Activated T-cell treated with anti-CD3 and anti-CD28 coated beads, Interleukin-2, amount 50 U/mL, for 72 hours (primary cell): ENCODE results near the gene PCCA. TPM values are rescaled to one million over a fixed set of nuclear protein-coding genes. Genes with fewer than 3 reads are reported as not detected.
"Not testable (repeated sequence)": the region's sequence is repeated elsewhere in the genome, so short reads cannot be mapped to it uniquely, and the experiment has no call there.

Source experiments
- ATAC-seq, 2 donors: fragments of 150-1000 bp; cut with Tn5 transposase; replicated peaks in 1 of 2; 2 replicates each; pipeline ENCODE4 v1.10.0; 2021; ENCODE audit warnings: moderate library complexity in 2 of 2, mild to moderate bottlenecking in 1 of 2
- DNase-seq, 2 donors: peaks; one replicate each; pipeline ENCODE4 v3.0.0; 2021 to 2022; ENCODE audit warnings: mixed read lengths in 1 of 2
- H3K27ac Mint-ChIP-seq: one replicate; pipeline ENCODE4 v1.8.0; 2022; ENCODE audit warnings: mild to moderate bottlenecking, moderate library complexity, mixed read lengths
- H3K27me3 Mint-ChIP-seq: one replicate; pipeline ENCODE4 v1.8.0; 2022; ENCODE audit warnings: low read depth, mixed read lengths
- H3K36me3 Mint-ChIP-seq, 2 donors: one replicate each; pipeline ENCODE4 v1.8.0; 2022; ENCODE audit warnings: mixed read lengths in 2 of 2, mild to moderate bottlenecking in 1 of 2; ENCODE audit not compliant: insufficient read depth in 2 of 2
- H3K4me1 Mint-ChIP-seq: one replicate; pipeline ENCODE4 v1.8.0; 2022; ENCODE audit warnings: low read depth, mixed read lengths
- H3K4me3 Mint-ChIP-seq, 2 donors: one replicate each; pipeline ENCODE4 v1.8.0; 2022; ENCODE audit warnings: mild to moderate bottlenecking in 2 of 2, mixed read lengths in 2 of 2, moderate library complexity in 2 of 2
- H3K9me3 Mint-ChIP-seq, 2 donors: one replicate each; pipeline ENCODE4 v1.8.0; 2022; ENCODE audit warnings: mixed read lengths in 2 of 2
- total RNA-seq, 2 donors: library from RNA; stranded (reverse); gene quantifications; one replicate each; pipeline ENCODE4 v1.2.3, GENCODE V29; 2022

The PCCA gene
- total RNA-seq, 2 donors from 2014 or later: 10.5 to 16.9 TPM

GRCh38 chr13:100520936-100521850 is 432.3 kb downstream of the PCCA start:
- Mint-ChIP-seq H3K4me1 (peaks cover 16% of the 10 kb centered on the region), H3K36me3 (no peaks in the 10 kb centered on the region), H3K4me3 (peak overlapping the region; percentile 5 to 25), H3K27me3 (no peaks in the 10 kb centered on the region), H3K9me3 (no peaks in the 10 kb centered on the region), H3K27ac (no peak overlapping the region)
- no peak for DNase-seq
- no peak for ATAC-seq

GRCh38 chr13:100521851-100522617 is 433.1 kb downstream of the PCCA start:
- H3K27ac Mint-ChIP-seq: no peak overlapping the region
- no peaks in the 10 kb centered on the region for H3K27me3 Mint-ChIP-seq
- H3K4me3 Mint-ChIP-seq: no peak overlapping the region
- H3K9me3 Mint-ChIP-seq: no peaks in the 10 kb centered on the region
- peaks cover 16% of the 10 kb centered on the region for H3K4me1 Mint-ChIP-seq
- H3K36me3 Mint-ChIP-seq: no peaks in the 10 kb centered on the region
- ATAC-seq: no peak
- DNase-seq: no peak

GRCh38 chr13:100522618-100523309 is 433.9 kb downstream of the PCCA start:
- ATAC-seq: no peak
- Mint-ChIP-seq H3K4me1 (peaks cover 10% of the 10 kb centered on the region), H3K36me3 (no peaks in the 10 kb centered on the region), H3K27ac (no peak overlapping the region), H3K27me3 (no peaks in the 10 kb centered on the region), H3K9me3 (no peaks in the 10 kb centered on the region), H3K4me3 (no peak overlapping the region)
- DNase-seq: no peak

- no peaks in the 10 kb centered on the region for H3K36me3 Mint-ChIP-seq
- no peaks in the 10 kb centered on the region for H3K27me3 Mint-ChIP-seq
- DNase-seq: no peak
- H3K4me1 Mint-ChIP-seq: peaks cover 8% of the 10 kb centered on the region
- ATAC-seq: no peak
- H3K27ac Mint-ChIP-seq: no peak overlapping the region
- no peak overlapping the region for H3K4me3 Mint-ChIP-seq
- no peaks in the 10 kb centered on the region for H3K9me3 Mint-ChIP-seq
These were observed 434.5 kb downstream of the PCCA start for GRCh38 chr13:100523411-100523810.

- Mint-ChIP-seq H3K4me3 (no peak overlapping the region), H3K27ac (no peak overlapping the region), H3K36me3 (no peaks in the 10 kb centered on the region), H3K27me3 (no peaks in the 10 kb centered on the region), H3K9me3 (no peaks in the 10 kb centered on the region), H3K4me1 (peaks cover 8% of the 10 kb centered on the region)
- ATAC-seq (no peak), DNase-seq (no peak)
These were observed 435.1 kb downstream of the PCCA start for GRCh38 chr13:100523981-100524386.

GRCh38 chr13:100524688-100525087 is 435.8 kb downstream of the PCCA start:
- not testable (repeated sequence) for H3K27ac Mint-ChIP-seq, H3K36me3 Mint-ChIP-seq, DNase-seq, H3K4me3 Mint-ChIP-seq, ATAC-seq, H3K9me3 Mint-ChIP-seq, H3K27me3 Mint-ChIP-seq, H3K4me1 Mint-ChIP-seq

GRCh38 chr13:100525453-100526317 is 436.8 kb downstream of the PCCA start:
- Mint-ChIP-seq H3K4me3 (no peak overlapping the region), H3K27ac (no peak overlapping the region), H3K36me3 (no peaks in the 10 kb centered on the region), H3K9me3 (no peaks in the 10 kb centered on the region), H3K27me3 (no peaks in the 10 kb centered on the region), H3K4me1 (peaks cover 8% of the 10 kb centered on the region)
- DNase-seq (no peak), ATAC-seq (no peak)

GRCh38 chr13:100526318-100527000 is 437.6 kb downstream of the PCCA start:
- ATAC-seq (no peak), DNase-seq (no peak)
- H3K9me3 Mint-ChIP-seq: no peaks in the 10 kb centered on the region
- H3K4me1 Mint-ChIP-seq: peaks cover 6% of the 10 kb centered on the region
- no peaks in the 10 kb centered on the region for H3K27me3 Mint-ChIP-seq
- no peak overlapping the region for H3K4me3 Mint-ChIP-seq
- no peaks in the 10 kb centered on the region for H3K36me3 Mint-ChIP-seq
- no peak overlapping the region for H3K27ac Mint-ChIP-seq

GRCh38 chr13:100527644-100528043 is 438.8 kb downstream of the PCCA start:
- Mint-ChIP-seq H3K36me3 (no peaks in the 10 kb centered on the region), H3K4me3 (no peak overlapping the region), H3K27ac (no peak overlapping the region), H3K9me3 (no peaks in the 10 kb centered on the region), H3K4me1 (no peaks in the 10 kb centered on the region), H3K27me3 (no peaks in the 10 kb centered on the region)
- ATAC-seq (no peak), DNase-seq (no peak)

- Mint-ChIP-seq H3K27me3 (no peaks in the 10 kb centered on the region), H3K4me1 (no peaks in the 10 kb centered on the region), H3K4me3 (no peak overlapping the region), H3K9me3 (no peaks in the 10 kb centered on the region), H3K27ac (no peak overlapping the region), H3K36me3 (no peaks in the 10 kb centered on the region)
- ATAC-seq: no peak
- DNase-seq: no peak
These were observed 439.5 kb downstream of the PCCA start for GRCh38 chr13:100528353-100528752.

- Mint-ChIP-seq H3K9me3 (no peaks in the 10 kb centered on the region), H3K36me3 (no peaks in the 10 kb centered on the region), H3K27me3 (no peaks in the 10 kb centered on the region), H3K4me3 (no peak overlapping the region), H3K4me1 (no peaks in the 10 kb centered on the region), H3K27ac (no peak overlapping the region)
- no peak for DNase-seq
- no peak for ATAC-seq
These were observed 439.9 kb downstream of the PCCA start for GRCh38 chr13:100528820-100529219.
